HCT116 (cell line): ENCODE results near the gene PPIL6. TPM values are rescaled to one million over a fixed set of nuclear protein-coding genes. Genes with fewer than 3 reads are reported as not detected.

Experiments
- ATAC-seq: fragments of 200-7000 bp; cut with Tn5 transposase; 2 replicates; pipeline ENCODE4 v1.9.1; 2020; ENCODE audit warnings: mild to moderate bottlenecking, moderate library complexity
- BruUV-seq: library from RNA; stranded (reverse); fragments of 400-500 nt; replicated peaks from 2 replicates; lab custom pipeline; 2021; lab: Mats Ljungman, UMichigan
- CTCF ChIA-PET: fragments of 300-600 bp; sonication (Branson Sonifier 250); formaldehyde crosslinking; loops from one replicate; lab custom pipeline; 2021; ENCODE audit warnings: antibody characterized with exemption; lab: Charles Lee
- POLR2A ChIA-PET: fragments of 300-600, 350-600 bp; sonication (Branson Sonifier 250); formaldehyde crosslinking; loops from one replicate; lab custom pipeline; 2021; ENCODE audit warnings: antibody characterized with exemption; lab: Charles Lee
- RAD21 ChIA-PET, 2 experiments: fragments of 300-600 bp; sonication (Branson Sonifier 250); formaldehyde crosslinking; loops; one replicate each; lab custom pipeline; 2023; ENCODE audit warnings: low total read pairs in 2 of 2; ENCODE audit not compliant: uncharacterized antibody in 2 of 2, unreplicated experiment in 2 of 2, low non-redundant PET in 1 of 2; lab: Charles Lee
- DNase-seq: peaks from one replicate; pipeline ENCODE4 v3.0.0-alpha.2; 2010; ENCODE audit warnings: low read depth, low spot score
- H2AFZ ChIP-seq: fragments of 200-600 bp; shearing (Covaris generic), sonication (generic); 2 replicates; pipeline ENCODE4 v1.6.1; 2017; ENCODE audit warnings: low read depth, mixed run types, mixed read lengths, antibody characterized with exemption, low read length; ENCODE audit not compliant: poor library complexity, severe bottlenecking
- H3K27ac ChIP-seq: 2 replicates; pipeline ENCODE4 v1.5.1; 2012; ENCODE audit warnings: low read depth, low read length
- H3K27me3 ChIP-seq: fragments of 200-600 bp; sonication (generic); 2 replicates; pipeline ENCODE4 v1.6.1; 2016; ENCODE audit warnings: mixed run types, low read length, mixed read lengths; ENCODE audit not compliant: insufficient read depth
- H3K36me3 ChIP-seq, 2 experiments: fragments of 200-500 bp in 1 of 2; fragments of 200-600 bp in 1 of 2; sonication (Bioruptor generic) in 1 of 2; sonication (generic) in 1 of 2; 2 replicates each; pipeline versions ENCODE4 v1.5.1 to v1.6.1; 2014 to 2016; ENCODE audit warnings: low read length in 2 of 2, inconsistent platforms in 1 of 2, mixed read lengths in 1 of 2, mixed run types in 1 of 2; ENCODE audit not compliant: insufficient read depth in 2 of 2, control insufficient read depth in 1 of 2
- H3K4me1 ChIP-seq, 2 experiments: fragments of 200-600 bp in 1 of 2; sonication (generic) in 1 of 2; 2 replicates each; pipeline versions ENCODE4 v1.5.1 to v1.6.1; 2012 to 2017; ENCODE audit warnings: low read length in 2 of 2, inconsistent platforms in 1 of 2, mild to moderate bottlenecking in 1 of 2, mixed read lengths in 1 of 2, mixed run types in 1 of 2, moderate library complexity in 1 of 2; ENCODE audit not compliant: insufficient read depth in 2 of 2, control insufficient read depth in 1 of 2
- H3K4me2 ChIP-seq: fragments of 200-600 bp; sonication (generic); 2 replicates; pipeline ENCODE4 v1.6.1; 2017; ENCODE audit warnings: mixed run types, low read length, mixed read lengths
- H3K4me3 ChIP-seq, 2 experiments: fragments of 200-600 bp in 1 of 2; sonication (generic) in 1 of 2; replicated peaks in 1 of 2; 2 replicates each; pipeline ENCODE4 v1.5.1; 2011 to 2016; ENCODE audit warnings: low read length in 2 of 2, control low read depth in 1 of 2, low read depth in 1 of 2, mild to moderate bottlenecking in 1 of 2, mixed read lengths in 1 of 2, mixed run types in 1 of 2
- H3K79me2 ChIP-seq: fragments of 200-600 bp; sonication (generic); 2 replicates; pipeline ENCODE4 v1.6.1; 2017; ENCODE audit warnings: mild to moderate bottlenecking, mixed run types, low read length, moderate library complexity, mixed read lengths; ENCODE audit not compliant: insufficient read depth
- H3K9ac ChIP-seq: fragments of 200-600 bp; sonication (generic); 2 replicates; pipeline ENCODE4 v1.6.1; 2016; ENCODE audit warnings: low read length, mixed read lengths
- H3K9me2 ChIP-seq: fragments of 200-600 bp; sonication (generic), shearing (Covaris generic); 2 replicates; pipeline ENCODE4 v1.6.1; 2017; ENCODE audit warnings: mixed run types, mild to moderate bottlenecking, moderate library complexity; ENCODE audit not compliant: insufficient read depth
- H3K9me3 ChIP-seq, 2 experiments: fragments of 200-500 bp in 1 of 2; fragments of 200-600 bp in 1 of 2; sonication (Bioruptor generic) in 1 of 2; sonication (generic) in 1 of 2; 2 replicates each; pipeline ENCODE4 v1.6.1; 2014 to 2017; ENCODE audit warnings: low read length in 2 of 2, mixed read lengths in 2 of 2, inconsistent platforms in 1 of 2, low read depth in 1 of 2, mild to moderate bottlenecking in 1 of 2, mixed run types in 1 of 2, moderate library complexity in 1 of 2; ENCODE audit not compliant: control insufficient read depth in 1 of 2, insufficient read depth in 1 of 2
- H4K20me1 ChIP-seq: fragments of 200-600 bp; sonication (generic), shearing (Covaris generic); 2 replicates; pipeline ENCODE4 v1.6.1; 2017; ENCODE audit warnings: mixed run types, mild to moderate bottlenecking, moderate library complexity; ENCODE audit not compliant: insufficient read depth
- CBX3 ChIP-seq: IDR thresholded peaks from 2 replicates; pipeline ENCODE4 v1.6.1; 2012; ENCODE audit warnings: low read depth
- CEBPB ChIP-seq: IDR thresholded peaks from 2 replicates; pipeline ENCODE4 v1.6.1; 2012; ENCODE audit warnings: low read depth
- EGR1 ChIP-seq: IDR thresholded peaks from 2 replicates; pipeline ENCODE4 v1.6.1; 2012; ENCODE audit warnings: low read depth
- ELF1 ChIP-seq: IDR thresholded peaks from 2 replicates; pipeline ENCODE4 v1.6.1; 2012; ENCODE audit warnings: low read depth, borderline replicate concordance
- EZH2 ChIP-seq: fragments of 200-600 bp; sonication (generic); IDR thresholded peaks from 2 replicates; pipeline ENCODE4 v1.6.1; 2017; ENCODE audit warnings: antibody characterized with exemption, mixed run types
- EZH2phosphoT487 ChIP-seq: fragments of 200-600 bp; IDR thresholded peaks from 2 replicates; pipeline ENCODE4 v1.6.1; 2018; ENCODE audit warnings: antibody characterized with exemption, borderline replicate concordance
- POLR2A ChIP-seq: IDR thresholded peaks from 2 replicates; pipeline ENCODE4 v1.7.0; 2011; ENCODE audit warnings: borderline replicate concordance; ENCODE audit not compliant: insufficient read depth, insufficient read length; ENCODE audit errors: extremely low read depth
- POLR2AphosphoS5 ChIP-seq: IDR thresholded peaks from 2 replicates; pipeline ENCODE4 v1.6.1; 2011; ENCODE audit warnings: mild to moderate bottlenecking, low read depth, low read length, moderate library complexity
- REST ChIP-seq: IDR thresholded peaks from 2 replicates; pipeline ENCODE4 v1.6.1; 2012; ENCODE audit warnings: low read depth
- SP1 ChIP-seq: IDR thresholded peaks from 2 replicates; pipeline ENCODE4 v1.6.1; 2012; ENCODE audit warnings: low read depth
- TCF7L2 ChIP-seq: IDR thresholded peaks from 2 replicates; pipeline ENCODE4 v1.7.0; 2011; ENCODE audit warnings: borderline replicate concordance, inconsistent platforms; ENCODE audit not compliant: insufficient read depth, insufficient read length; ENCODE audit errors: extremely low read depth
- ZBTB33 ChIP-seq: IDR thresholded peaks from 2 replicates; pipeline ENCODE4 v1.6.1; 2011; ENCODE audit warnings: mild to moderate bottlenecking, low read length, moderate library complexity; ENCODE audit not compliant: insufficient replicate concordance; ENCODE audit errors: extremely low read depth
- ZFX ChIP-seq: fragments of 450-650 bp; IDR thresholded peaks from 2 replicates; pipeline ENCODE4 v1.6.1; 2017
- ZNF274 ChIP-seq: fragments of 200-500 bp; sonication (Bioruptor generic); IDR thresholded peaks from 2 replicates; pipeline ENCODE4 v1.6.1; 2014; ENCODE audit warnings: mild to moderate bottlenecking, low read depth, low read length, inconsistent platforms
- intact Hi-C: fragments of 100-400 bp; cut with micrococcal nuclease; formaldehyde crosslinking; loops from 2 replicates; pipeline ENCODE4 v1.10.0; 2022
- total RNA-seq: library from RNA; stranded (reverse); gene quantifications from one replicate; pipeline ENCODE4 v1.2.1, GENCODE V29; 2021; ENCODE audit not compliant: unreplicated experiment
- TF ChIP-seq, protein P1 (sequence below): IDR thresholded peaks from 2 replicates; pipeline ENCODE4 v1.6.1; 2012

The PPIL6 gene
- total RNA-seq, 1 experiment from 2014 or later = 3.3 TPM

DNA sequence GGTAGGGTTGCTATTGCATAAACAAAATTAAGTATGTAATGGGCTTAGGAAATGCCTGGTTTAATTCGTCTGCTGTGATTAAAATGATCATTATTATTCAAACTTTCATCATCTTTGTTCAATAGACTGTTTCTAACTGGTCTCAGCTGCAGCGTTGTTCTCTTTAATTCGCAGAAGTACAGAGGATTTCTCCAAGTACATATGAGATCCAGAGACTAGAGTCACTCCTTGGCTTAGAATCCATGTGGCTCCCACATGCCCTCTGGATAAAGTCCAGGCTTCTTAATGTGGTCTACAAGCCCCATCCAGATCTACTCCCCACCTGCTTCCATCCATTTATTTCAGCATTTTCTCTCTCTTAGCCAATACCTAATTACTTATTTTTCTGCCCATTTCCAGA is 43.7 kb upstream of the PPIL6 start:
- Histone ChIP-seq H3K27ac (no peak overlapping the region), H3K9me3 (no peaks in the 10 kb centered on the region), H3K36me3 (peaks cover 13 to 15% of the 10 kb centered on the region in 2 experiments; a peak in 3 of 4 replicates), H3K4me3 (peak overlapping the region in 1 of 2 experiments; percentile 48; a peak in 2 of 4 replicates), H3K27me3 (no peaks in the 10 kb centered on the region), H3K4me1 (peaks cover 4 to 15% of the 10 kb centered on the region in 2 experiments; a peak in 3 of 4 replicates), H3K9me2 (no peaks in the 10 kb centered on the region), H3K9ac (peak overlapping the region; percentile 36; the same call in 1 of the 2 replicates), H2AFZ (peak overlapping the region; percentile 78), H4K20me1 (no peaks in the 10 kb centered on the region), H3K79me2 (peaks cover 36% of the 10 kb centered on the region), H3K4me2 (peak overlapping the region; percentile 74)
- intact Hi-C loops = no loop called here
- DNase-seq (no peak), ATAC-seq (no peak)
- no peak for TF ChIP-seq POLR2AphosphoS5
- no peak for TF ChIP-seq CEBPB
- no peak for TF ChIP-seq CBX3
- TF ChIP-seq SP1 = no peak
- no peak for TF ChIP-seq ZBTB33
- TF ChIP-seq EGR1 = no peak
- TF ChIP-seq REST = no peak
- no peak for TF ChIP-seq EZH2
- TF ChIP-seq TCF7L2 = no peak
- TF ChIP-seq EZH2phosphoT487 = no peak
- no peak for TF ChIP-seq ELF1
- TF ChIP-seq ZFX = no peak
- TF ChIP-seq ZNF274 = no peak
- TF ChIP-seq, protein P1, sequence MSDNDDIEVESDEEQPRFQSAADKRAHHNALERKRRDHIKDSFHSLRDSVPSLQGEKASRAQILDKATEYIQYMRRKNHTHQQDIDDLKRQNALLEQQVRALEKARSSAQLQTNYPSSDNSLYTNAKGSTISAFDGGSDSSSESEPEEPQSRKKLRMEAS = no peak
- no peak for TF ChIP-seq POLR2A
- ChIA-PET CTCF (no interaction called here), RAD21 (no interaction called here), POLR2A (no interaction called here)
- no TSS peak for BruUV-seq
